HG03354 (cell line): ENCODE results near the gene CGB5.
"Not testable (repeated sequence)": the region's sequence is repeated elsewhere in the genome, so short reads cannot be mapped to it uniquely, and the experiment has no call there.

ENCODE experiments used
- ATAC-seq: cut with Tn5 transposase; IDR thresholded peaks from one replicate; pipeline ENCODE4 v1.9.1; 2021; ENCODE audit warnings: mild to moderate bottlenecking; ENCODE audit not compliant: unreplicated experiment, poor library complexity, severe bottlenecking

CGB5 gene

GRCh38 chr19:49020931-49021895 lies 22.4 kb upstream of the CGB5 start:
- ATAC-seq = no peak

GRCh38 chr19:49022116-49022515 lies 21.5 kb upstream of the CGB5 start:
- ATAC-seq = no peak

- not testable (repeated sequence) for ATAC-seq
Measured at GRCh38 chr19:49024233-49024632, 19.4 kb upstream of the CGB5 start, which contains the start of gene CGB3. CGB3 (minus strand) TSS chr19:49024333; CDS start chr19:49023971, 362 bp downstream.

GRCh38 chr19:49025088-49025487 lies 18.6 kb upstream of the CGB5 start:
- ATAC-seq = not testable (repeated sequence)

GRCh38 chr19:49025599-49025998 lies 18.0 kb upstream of the CGB5 start:
- not testable (repeated sequence) for ATAC-seq

- not testable (repeated sequence) for ATAC-seq
Measured at GRCh38 chr19:49028686-49029085, 15.0 kb upstream of the CGB5 start.

- not testable (repeated sequence) for ATAC-seq
Measured at GRCh38 chr19:49029749-49030148, 13.9 kb upstream of the CGB5 start.

GRCh38 chr19:49030323-49030722 lies 13.3 kb upstream of the CGB5 start:
- not testable (repeated sequence) for ATAC-seq

- not testable (repeated sequence) for ATAC-seq
Measured at GRCh38 chr19:49031642-49032301, 11.9 kb upstream of the CGB5 start, which contains the start of gene CGB2. CGB2 (plus strand) TSS chr19:49031890; CDS start chr19:49032096, 206 bp downstream.

- not testable (repeated sequence) for ATAC-seq
Measured at GRCh38 chr19:49036815-49037214, 6.8 kb upstream of the CGB5 start, which contains the start of gene CGB1. CGB1 (minus strand) TSS chr19:49036895; CDS start chr19:49036711, 184 bp downstream.

- ATAC-seq = not testable (repeated sequence)
Measured at GRCh38 chr19:49038111-49038510, 5.5 kb upstream of the CGB5 start.

GRCh38 chr19:49038557-49039276 lies 4.9 kb upstream of the CGB5 start:
- ATAC-seq = not testable (repeated sequence)

GRCh38 chr19:49039736-49040135 lies 3.9 kb upstream of the CGB5 start:
- ATAC-seq = not testable (repeated sequence)

- no peak for ATAC-seq
Measured at GRCh38 chr19:49042177-49042576, 1.5 kb upstream of the CGB5 start.

GRCh38 chr19:49042666-49043065 lies 982 bp upstream of the CGB5 start:
- ATAC-seq = not testable (repeated sequence)

- not testable (repeated sequence) for ATAC-seq
Measured at GRCh38 chr19:49049011-49049410, 5.4 kb downstream of the CGB5 start, which contains the start of gene CGB8. CGB8 (minus strand) TSS chr19:49049111; CDS start chr19:49048739, 372 bp downstream.

- not testable (repeated sequence) for ATAC-seq
Measured at GRCh38 chr19:49049834-49050233, 6.2 kb downstream of the CGB5 start.

- ATAC-seq = not testable (repeated sequence)
Measured at GRCh38 chr19:49050376-49051033, 6.9 kb downstream of the CGB5 start.
